Lower leg skin (tissue), 4 donors: ENCODE results near the gene MYOF. TPM values are rescaled to one million over a fixed set of nuclear protein-coding genes. Genes with fewer than 3 reads are reported as not detected.

ENCODE experiments used
- DNase-seq, 2 donors: peaks; one replicate each; pipeline ENCODE4 v3.0.0-alpha.2; 2019; ENCODE audit warnings: low spot score in 2 of 2
- H3K4me3 ChIP-seq: fragments of 200-600 bp; sonication (generic); 2 replicates; pipeline ENCODE4 v1.5.1; 2017; ENCODE audit warnings: mild to moderate bottlenecking, low read depth; ENCODE audit not compliant: poor library complexity, severe bottlenecking
- CTCF ChIP-seq, 3 donors: fragments of 450-650 bp; IDR thresholded peaks; one replicate each; pipeline ENCODE4 v1.5.1; 2016; ENCODE audit warnings: antibody characterized with exemption in 3 of 3, mild to moderate bottlenecking in 3 of 3, moderate library complexity in 2 of 3
- POLR2A ChIP-seq, 2 donors: fragments of 450-650 bp; IDR thresholded peaks; one replicate each; pipeline ENCODE4 v1.6.1; 2016 to 2017; ENCODE audit warnings: antibody characterized with exemption in 2 of 2, mild to moderate bottlenecking in 1 of 2, moderate library complexity in 1 of 2
- WGBS, 2 donors: methylation state at CpG; one replicate each; pipeline ENCODE4 v1.1.5; 2018; 5-methylcytosine and 5-hydroxymethylcytosine counted together
- intact Hi-C: fragments of 100-400 bp; cut with DNase I; formaldehyde crosslinking; loops from one replicate; pipeline ENCODE4 v1.15.0; 2023; ENCODE audit warnings: low total_unique reads
- total RNA-seq, 4 donors: library from RNA; depleted of rRNA; stranded (reverse); fragments of >200 nt; gene quantifications; one replicate each; pipeline ENCODE4 v1.1.0, GENCODE V29; 2016

Gene MYOF
- total RNA-seq, 4 donors from 2014 or later, result 65.5 to 129 (median 90.3) TPM

GRCh38 chr10:93417266-93417665, 64.9 kb downstream of the MYOF start:
- WGBS, 2 donors, result 52 to 76% methylated on average over 3 of the region's 3 CpGs
- intact Hi-C loops, result no loop called here
- peak in 1 of 2 donors; percentile 28 for DNase-seq
- no peak for TF ChIP-seq CTCF (IDR thresholded peaks at IDR 0.05)
- no peak for TF ChIP-seq POLR2A (IDR thresholded peaks at IDR 0.05)
- no peak overlapping the region for H3K4me3 ChIP-seq

GRCh38 chr10:93416824-93417223, 65.3 kb downstream of the MYOF start:
- intact Hi-C loops, result no loop called here
- DNase-seq, result no peak
- 95 to 96% methylated on average over 4 of the region's 4 CpGs for WGBS, 2 donors

GRCh38 chr10:93415693-93416092, 66.4 kb downstream of the MYOF start:
- no peak for DNase-seq
- H3K4me3 ChIP-seq, result no peak overlapping the region
- intact Hi-C loops, result no loop called here
- 59 to 70% methylated on average over 6 of the region's 6 CpGs for WGBS, 2 donors
- TF ChIP-seq POLR2A (IDR thresholded peaks at IDR 0.05) (no peak), CTCF (IDR thresholded peaks at IDR 0.05) (no peak)

More at GRCh38 chr10:93416824-93417223, 65.3 kb downstream of the MYOF start:
- TF ChIP-seq POLR2A (IDR thresholded peaks at IDR 0.05) (no peak), CTCF (IDR thresholded peaks at IDR 0.05) (no peak)
- H3K4me3 ChIP-seq, result no peak overlapping the region

GRCh38 chr10:93413252-93413689, 68.9 kb downstream of the MYOF start:
- WGBS, 2 donors, result 37 to 42% methylated on average over 3 of the region's 3 CpGs
- intact Hi-C loops, result no loop called here
- TF ChIP-seq POLR2A (IDR thresholded peaks at IDR 0.05), result no peak
- no peak for TF ChIP-seq CTCF (IDR thresholded peaks at IDR 0.05)
- no peak overlapping the region for H3K4me3 ChIP-seq
- no peak for DNase-seq

- DNase-seq, result no peak
- 49 to 62% methylated on average over 7 of the region's 7 CpGs for WGBS, 2 donors
- no peak overlapping the region for H3K4me3 ChIP-seq
- TF ChIP-seq CTCF (IDR thresholded peaks at IDR 0.05) (no peak), POLR2A (IDR thresholded peaks at IDR 0.05) (no peak)
- intact Hi-C loops, result no loop called here
These were observed 69.3 kb downstream of the MYOF start for GRCh38 chr10:93412801-93413200.

- H3K4me3 ChIP-seq, result no peak overlapping the region
- DNase-seq, result no peak
- intact Hi-C loops, result no loop called here
- TF ChIP-seq CTCF (IDR thresholded peaks at IDR 0.05) (no peak), POLR2A (IDR thresholded peaks at IDR 0.05) (no peak)
- 73 to 91% methylated on average over 6 of the region's 6 CpGs for WGBS, 2 donors
These were observed 71.3 kb downstream of the MYOF start for GRCh38 chr10:93410697-93411348.
